ENCODE data around the gene SAPCD2.
A peak's percentile ranks its signal among the peaks of the same experiment; 100 is the strongest.

SAPCD2 gene

GRCh38 chr9:137080260-137081122, 10.1 kb upstream of the SAPCD2 start:
- DNase-seq (ENCODE audit: low spot score), result no peak

- DNase-seq (ENCODE audit: low spot score), result no peak
These were observed 9.0 kb upstream of the SAPCD2 start for GRCh38 chr9:137079401-137079787.

- no peak for DNase-seq (ENCODE audit: low spot score)
These were observed 8.5 kb upstream of the SAPCD2 start for GRCh38 chr9:137078701-137079400.

GRCh38 chr9:137077758-137078693, 7.7 kb upstream of the SAPCD2 start:
- DNase-seq (ENCODE audit: low spot score), result no peak

- DNase-seq (ENCODE audit: low spot score), result no peak
These were observed 6.8 kb upstream of the SAPCD2 start, which contains the start of gene UAP1L1 for GRCh38 chr9:137077010-137077747. Gene UAP1L1 (plus strand): TSS chr9:137077517. CDS start chr9:137077533, 16 bp downstream.

- DNase-seq (ENCODE audit: low spot score), result no peak
These were observed 6.3 kb upstream of the SAPCD2 start for GRCh38 chr9:137076636-137077009.

- no peak for DNase-seq (ENCODE audit: low spot score)
These were observed 5.0 kb upstream of the SAPCD2 start for GRCh38 chr9:137075275-137075775.

- no peak for DNase-seq (ENCODE audit: low spot score)
These were observed 4.4 kb upstream of the SAPCD2 start for GRCh38 chr9:137074657-137075274.

GRCh38 chr9:137073992-137074399, 3.6 kb upstream of the SAPCD2 start:
- DNase-seq (ENCODE audit: low spot score), result no peak

GRCh38 chr9:137071282-137071681, 925 bp upstream of the SAPCD2 start:
- DNase-seq (ENCODE audit: low spot score), result no peak

GRCh38 chr9:137070906-137071275, 534 bp upstream of the SAPCD2 start:
- peak; percentile 42 for DNase-seq (ENCODE audit: low spot score)

GRCh38 chr9:137069508-137070091, 757 bp downstream of the SAPCD2 start:
- no peak for DNase-seq (ENCODE audit: low spot score)

GRCh38 chr9:137068539-137069507, 1.5 kb downstream of the SAPCD2 start:
- no peak for DNase-seq (ENCODE audit: low spot score)

GRCh38 chr9:137067860-137068538, 2.4 kb downstream of the SAPCD2 start:
- peak; percentile 79 for DNase-seq (ENCODE audit: low spot score)

- no peak for DNase-seq (ENCODE audit: low spot score)
These were observed 4.1 kb downstream of the SAPCD2 start for GRCh38 chr9:137066096-137066861.

- no peak for DNase-seq (ENCODE audit: low spot score)
These were observed 4.9 kb downstream of the SAPCD2 start for GRCh38 chr9:137065336-137065967.

- no peak for DNase-seq (ENCODE audit: low spot score)
These were observed 5.5 kb downstream of the SAPCD2 start for GRCh38 chr9:137064880-137065164.
